Smooth muscle cell (in vitro differentiated cells): ENCODE results near the gene KSR2. TPM values are rescaled to one million over a fixed set of nuclear protein-coding genes. Genes with fewer than 3 reads are reported as not detected.

ENCODE experiments used
- DNase-seq: peaks from one replicate; lab custom pipeline; 2025; ENCODE audit not compliant: unreplicated experiment; lab: John Stamatoyannopoulos, UW
- H2AFZ ChIP-seq: fragments of 200-600 bp; sonication (generic); 2 replicates; pipeline ENCODE4 v1.6.0; 2016; ENCODE audit warnings: antibody characterized with exemption, low read depth, mild to moderate bottlenecking
- H3F3A ChIP-seq: fragments of 200-600 bp; sonication (generic); 2 replicates; pipeline ENCODE4 v1.6.0; 2017; ENCODE audit warnings: antibody characterized with exemption, low read depth
- H3K27ac ChIP-seq: fragments of 200-600 bp; sonication (generic); 2 replicates; pipeline ENCODE4 v1.5.1; 2016; ENCODE audit warnings: low read depth, mild to moderate bottlenecking
- H3K27me3 ChIP-seq: fragments of 200-600 bp; sonication (generic); 2 replicates; pipeline ENCODE4 v1.6.1; 2016; ENCODE audit warnings: low read depth, mild to moderate bottlenecking
- H3K36me3 ChIP-seq: fragments of 200-600 bp; sonication (generic); 2 replicates; pipeline ENCODE4 v1.5.1; 2016; ENCODE audit warnings: low read depth
- H3K4me1 ChIP-seq: fragments of 200-600 bp; sonication (generic); 2 replicates; pipeline ENCODE4 v1.5.1; 2016; ENCODE audit warnings: low read depth
- H3K4me2 ChIP-seq: fragments of 200-600 bp; sonication (generic); 2 replicates; pipeline ENCODE4 v1.6.0; 2016; ENCODE audit warnings: mild to moderate bottlenecking
- H3K4me3 ChIP-seq: fragments of 200-600 bp; sonication (generic); 2 replicates; pipeline ENCODE4 v1.5.1; 2016; ENCODE audit warnings: mild to moderate bottlenecking
- H3K79me2 ChIP-seq: fragments of 200-600 bp; sonication (generic); 2 replicates; pipeline ENCODE4 v1.6.0; 2016; ENCODE audit warnings: low read depth, mild to moderate bottlenecking
- H3K9ac ChIP-seq: fragments of 200-600 bp; sonication (generic); 2 replicates; pipeline ENCODE4 v1.6.0; 2016; ENCODE audit warnings: low read depth
- H3K9me3 ChIP-seq: fragments of 200-600 bp; sonication (generic); replicated peaks from 2 replicates; pipeline ENCODE4 v1.5.1; 2016; ENCODE audit warnings: low read depth
- H4K20me1 ChIP-seq: fragments of 200-600 bp; sonication (generic); 2 replicates; pipeline ENCODE4 v1.6.0; 2016; ENCODE audit warnings: low read depth
- WGBS: methylation state at CpG from one replicate; pipeline ENCODE4 v1.1.7; 2016; ENCODE audit warnings: low lambda C conversion rate; 5-methylcytosine and 5-hydroxymethylcytosine counted together
- polyA plus RNA-seq: library from polyadenylated mRNA; unstranded; fragments of >200 nt; fragmentation: Nextera tagmentation; extraction: Ambion mirVana; gene quantifications from 2 replicates; pipeline ENCODE4 v1.2.1, GENCODE V29; 2016
- total RNA-seq: library from RNA; depleted of rRNA; stranded (reverse); fragments of >200 nt; gene quantifications from 2 replicates; pipeline ENCODE4 v1.2.3, GENCODE V29; 2014
- TF ChIP-seq, protein P1 (sequence below): fragments of 200-600 bp; sonication (generic); IDR thresholded peaks from 2 replicates; pipeline ENCODE4 v1.5.1; 2017; ENCODE audit warnings: borderline replicate concordance, mild to moderate bottlenecking, antibody characterized with exemption; ENCODE audit not compliant: insufficient read depth, poor library complexity, severe bottlenecking

KSR2 gene
- total and polyA plus RNA-seq, 2 experiments from 2014 or later, result 0.04 TPM; not detected in 1

DNA sequence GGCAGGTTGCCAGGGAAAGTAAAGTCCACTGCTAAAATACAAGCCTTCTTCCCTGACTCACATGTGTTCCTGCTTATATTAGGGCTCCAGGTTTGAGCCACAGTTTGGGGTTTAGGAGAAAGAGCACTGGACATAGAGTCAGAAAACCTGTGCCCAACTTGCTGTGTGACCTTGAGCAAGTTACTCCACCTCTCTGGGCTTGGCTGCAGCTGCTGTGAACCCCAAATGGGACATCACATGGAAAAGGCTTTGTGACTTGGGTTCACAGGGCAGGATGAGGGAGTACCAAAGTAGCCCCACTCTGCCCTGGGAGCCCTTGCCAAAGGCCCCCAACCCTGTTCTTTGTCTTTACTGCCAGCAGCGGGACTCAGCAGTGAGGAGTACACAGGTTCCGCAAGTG lies 528.4 kb downstream of the KSR2 start:
- H3K4me2 ChIP-seq, result no peak overlapping the region
- H3K27me3 ChIP-seq, result no peaks in the 10 kb centered on the region
- H3K27ac ChIP-seq, result no peak overlapping the region
- no peaks in the 10 kb centered on the region for H3K79me2 ChIP-seq
- DNase-seq, result no peak
- H3K36me3 ChIP-seq, result no peaks in the 10 kb centered on the region
- no peaks in the 10 kb centered on the region for H3F3A ChIP-seq
- H4K20me1 ChIP-seq, result no peaks in the 10 kb centered on the region
- TF ChIP-seq, protein P1, sequence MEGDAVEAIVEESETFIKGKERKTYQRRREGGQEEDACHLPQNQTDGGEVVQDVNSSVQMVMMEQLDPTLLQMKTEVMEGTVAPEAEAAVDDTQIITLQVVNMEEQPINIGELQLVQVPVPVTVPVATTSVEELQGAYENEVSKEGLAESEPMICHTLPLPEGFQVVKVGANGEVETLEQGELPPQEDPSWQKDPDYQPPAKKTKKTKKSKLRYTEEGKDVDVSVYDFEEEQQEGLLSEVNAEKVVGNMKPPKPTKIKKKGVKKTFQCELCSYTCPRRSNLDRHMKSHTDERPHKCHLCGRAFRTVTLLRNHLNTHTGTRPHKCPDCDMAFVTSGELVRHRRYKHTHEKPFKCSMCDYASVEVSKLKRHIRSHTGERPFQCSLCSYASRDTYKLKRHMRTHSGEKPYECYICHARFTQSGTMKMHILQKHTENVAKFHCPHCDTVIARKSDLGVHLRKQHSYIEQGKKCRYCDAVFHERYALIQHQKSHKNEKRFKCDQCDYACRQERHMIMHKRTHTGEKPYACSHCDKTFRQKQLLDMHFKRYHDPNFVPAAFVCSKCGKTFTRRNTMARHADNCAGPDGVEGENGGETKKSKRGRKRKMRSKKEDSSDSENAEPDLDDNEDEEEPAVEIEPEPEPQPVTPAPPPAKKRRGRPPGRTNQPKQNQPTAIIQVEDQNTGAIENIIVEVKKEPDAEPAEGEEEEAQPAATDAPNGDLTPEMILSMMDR, result no peak
- H2AFZ ChIP-seq, result no peak overlapping the region
- no peak overlapping the region for H3K9ac ChIP-seq
- H3K9me3 ChIP-seq, result no peaks in the 10 kb centered on the region
- WGBS, result 100% methylated on average over 2 of the region's 2 CpGs
- no peaks in the 10 kb centered on the region for H3K4me1 ChIP-seq
- H3K4me3 ChIP-seq, result no peak overlapping the region

DNA sequence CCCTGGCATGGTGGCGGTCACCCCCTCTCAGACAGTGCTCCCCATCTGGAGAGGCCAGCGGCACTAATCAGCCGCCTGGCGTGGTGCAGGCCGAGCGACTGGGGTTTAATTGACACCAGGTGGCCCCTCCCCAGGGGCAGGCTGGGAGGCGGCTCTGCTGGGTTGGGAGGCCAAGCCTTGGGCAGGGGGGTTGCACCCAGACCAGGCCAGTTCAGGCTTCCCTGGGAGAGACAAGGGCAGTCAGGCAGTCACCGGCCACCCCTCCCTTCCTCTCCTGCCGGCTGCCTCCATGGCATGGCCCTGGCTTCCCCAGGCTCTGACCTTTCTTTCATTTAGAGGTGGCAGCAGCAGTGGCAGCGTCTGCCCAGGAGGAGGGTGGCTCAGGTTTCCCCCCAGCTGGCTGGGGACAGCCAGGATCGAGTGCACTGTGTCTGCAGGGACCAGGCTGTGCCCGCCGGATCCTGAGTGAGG lies 529.2 kb downstream of the KSR2 start:
- Histone ChIP-seq H3K9me3 (no peaks in the 10 kb centered on the region), H2AFZ (no peak overlapping the region), H3K36me3 (no peaks in the 10 kb centered on the region)

DNA sequence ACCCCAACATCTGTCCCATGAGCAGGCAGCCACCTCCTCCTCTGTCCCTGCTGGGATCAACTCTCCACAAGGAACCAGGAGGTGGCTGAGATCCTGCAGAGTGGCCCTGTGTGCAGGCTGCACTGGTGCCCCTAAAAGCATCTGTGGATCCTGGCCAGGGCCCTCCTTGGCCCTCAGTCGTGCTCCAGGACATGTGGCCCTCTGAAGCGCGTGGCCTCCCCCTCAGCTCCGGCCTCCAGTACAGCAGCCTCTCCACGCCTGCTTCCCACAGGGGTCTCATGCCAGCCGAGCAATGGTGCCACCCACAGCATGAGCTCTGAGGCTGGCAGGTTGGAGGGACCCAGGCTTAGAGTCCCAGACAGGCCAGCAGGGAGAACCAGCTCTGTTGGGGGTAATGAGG lies 530.0 kb downstream of the KSR2 start:
- Histone ChIP-seq H3F3A (no peaks in the 10 kb centered on the region), H3K4me2 (no peak overlapping the region), H3K4me3 (no peak overlapping the region), H2AFZ (no peak overlapping the region), H3K4me1 (no peaks in the 10 kb centered on the region), H3K27me3 (no peaks in the 10 kb centered on the region), H4K20me1 (no peaks in the 10 kb centered on the region), H3K79me2 (no peaks in the 10 kb centered on the region), H3K36me3 (no peaks in the 10 kb centered on the region), H3K27ac (no peak overlapping the region), H3K9me3 (no peaks in the 10 kb centered on the region), H3K9ac (no peak overlapping the region)
- TF ChIP-seq, protein P1, result no peak
- no peak for DNase-seq
- 92% methylated on average over 6 of the region's 6 CpGs for WGBS

More for the DNA sequence above, 529.2 kb downstream of the KSR2 start:
- Histone ChIP-seq H3K4me1 (no peaks in the 10 kb centered on the region), H3K9ac (no peak overlapping the region), H3K4me2 (no peak overlapping the region), H4K20me1 (no peaks in the 10 kb centered on the region), H3K27ac (no peak overlapping the region), H3K4me3 (no peak overlapping the region), H3K27me3 (no peaks in the 10 kb centered on the region), H3F3A (no peaks in the 10 kb centered on the region), H3K79me2 (no peaks in the 10 kb centered on the region)
- TF ChIP-seq, protein P1, result no peak
- 79% methylated on average over 13 of the region's 13 CpGs for WGBS
- no peak for DNase-seq

DNA sequence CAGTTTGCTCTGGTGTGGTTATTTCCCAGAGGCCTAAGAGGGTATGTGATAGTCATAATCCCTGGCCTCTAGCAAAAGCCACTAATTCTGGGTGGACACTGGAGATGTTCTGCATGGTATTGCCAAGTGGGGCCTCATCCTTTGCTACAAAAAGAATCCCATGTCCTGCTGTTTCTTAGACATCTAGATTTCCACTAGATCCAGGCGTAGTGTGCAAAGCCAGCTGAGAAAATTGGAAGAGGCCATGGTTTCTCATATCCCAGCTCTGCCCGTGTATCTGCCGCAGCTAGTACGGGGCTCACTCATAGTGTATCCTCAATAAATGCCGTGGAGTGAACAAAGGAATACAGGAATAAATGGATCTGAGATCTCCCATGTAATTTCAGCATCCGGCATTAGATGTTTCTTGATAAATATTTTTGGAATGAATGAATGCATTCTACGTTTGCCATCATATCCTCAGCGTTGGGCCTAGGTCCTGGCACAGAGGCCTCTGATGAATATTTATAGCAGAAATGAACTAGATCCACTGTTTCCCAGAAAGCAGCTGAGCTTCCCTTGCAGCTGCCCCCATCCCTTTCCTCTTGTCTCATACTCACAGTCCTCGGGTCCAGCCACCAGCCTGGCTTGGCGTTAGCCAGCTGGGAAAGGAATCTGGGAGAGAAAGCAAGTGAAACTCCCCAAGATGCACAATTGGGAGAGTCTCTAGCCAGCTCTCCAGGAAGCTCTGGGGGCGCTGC lies 531.1 kb downstream of the KSR2 start:
- Histone ChIP-seq H3K9me3 (no peaks in the 10 kb centered on the region), H4K20me1 (no peaks in the 10 kb centered on the region), H3K27me3 (no peaks in the 10 kb centered on the region), H3K4me1 (no peaks in the 10 kb centered on the region), H3K9ac (no peak overlapping the region), H3F3A (no peaks in the 10 kb centered on the region), H2AFZ (no peak overlapping the region), H3K4me3 (no peak overlapping the region), H3K4me2 (no peak overlapping the region), H3K27ac (no peak overlapping the region), H3K36me3 (no peaks in the 10 kb centered on the region), H3K79me2 (no peaks in the 10 kb centered on the region)
- WGBS, result 88% methylated on average over 11 of the region's 11 CpGs
- TF ChIP-seq, protein P1, result no peak
- DNase-seq, result no peak
